Vagina (tissue), 2 donors: ENCODE results near the gene ZFP57. TPM values are rescaled to one million over a fixed set of nuclear protein-coding genes. Genes with fewer than 3 reads are reported as not detected.
A peak's percentile ranks its signal among the peaks of the same experiment; 100 is the strongest.

Experiments used
- DNase-seq, 2 donors: peaks; one replicate each; pipeline ENCODE4 v3.0.0-alpha.2; 2017; ENCODE audit errors: extremely low spot score in 2 of 2
- H3K27ac ChIP-seq: fragments of 200-600 bp; sonication (generic); one replicate; pipeline ENCODE4 v1.5.1; 2019
- H3K27me3 ChIP-seq: fragments of 200-600 bp; sonication (generic); one replicate; pipeline ENCODE4 v1.5.1; 2019
- H3K36me3 ChIP-seq, 2 donors: fragments of 200-600 bp; sonication (generic); one replicate each; pipeline ENCODE4 v1.5.1; 2017 to 2019
- H3K4me1 ChIP-seq: fragments of 200-600 bp; sonication (generic); one replicate; pipeline ENCODE4 v1.5.1; 2019
- H3K4me3 ChIP-seq, 2 donors: fragments of 200-600 bp; sonication (generic); 1 replicate in 1 of 2; 2 replicates in 1 of 2; pipeline ENCODE4 v1.5.1; 2016 to 2019
- H3K9me3 ChIP-seq: fragments of 200-600 bp; sonication (generic); one replicate; pipeline ENCODE4 v1.5.1; 2019
- POLR2A ChIP-seq, 2 donors: fragments of 450-650 bp; IDR thresholded peaks; one replicate each; pipeline ENCODE4 v1.6.1; 2017; ENCODE audit warnings: antibody characterized with exemption in 2 of 2, mild to moderate bottlenecking in 2 of 2, moderate library complexity in 2 of 2
- POLR2AphosphoS5 ChIP-seq, 2 donors: sonication (generic); formaldehyde crosslinking; IDR thresholded peaks; one replicate each; pipeline ENCODE4 v1.9.0; 2017; ENCODE audit warnings: antibody characterized with exemption in 2 of 2, mild to moderate bottlenecking in 2 of 2, low read depth in 1 of 2; ENCODE audit not compliant: insufficient read depth in 1 of 2
- intact Hi-C: fragments of 100-400 bp; cut with DNase I; formaldehyde crosslinking; loops from one replicate; pipeline ENCODE4 v1.15.1; 2023
- total RNA-seq: library from RNA; depleted of rRNA; stranded (reverse); fragments of >200 nt; gene quantifications from one replicate; pipeline ENCODE4 v1.2.3, GENCODE V29; 2016
- TF ChIP-seq, protein P1 (sequence below), 3 experiments: fragments of 450-650 bp in 2 of 3; fragments of 200-600 bp in 1 of 3; sonication (generic) in 1 of 3; IDR thresholded peaks; one replicate each; pipeline ENCODE4 v1.5.1; 2017 to 2019; ENCODE audit warnings: antibody characterized with exemption in 3 of 3, mild to moderate bottlenecking in 2 of 3, moderate library complexity in 2 of 3

Gene ZFP57
- total RNA-seq, 1 donor from 2014 or later, result 3.7 TPM

- TF ChIP-seq, protein P1, sequence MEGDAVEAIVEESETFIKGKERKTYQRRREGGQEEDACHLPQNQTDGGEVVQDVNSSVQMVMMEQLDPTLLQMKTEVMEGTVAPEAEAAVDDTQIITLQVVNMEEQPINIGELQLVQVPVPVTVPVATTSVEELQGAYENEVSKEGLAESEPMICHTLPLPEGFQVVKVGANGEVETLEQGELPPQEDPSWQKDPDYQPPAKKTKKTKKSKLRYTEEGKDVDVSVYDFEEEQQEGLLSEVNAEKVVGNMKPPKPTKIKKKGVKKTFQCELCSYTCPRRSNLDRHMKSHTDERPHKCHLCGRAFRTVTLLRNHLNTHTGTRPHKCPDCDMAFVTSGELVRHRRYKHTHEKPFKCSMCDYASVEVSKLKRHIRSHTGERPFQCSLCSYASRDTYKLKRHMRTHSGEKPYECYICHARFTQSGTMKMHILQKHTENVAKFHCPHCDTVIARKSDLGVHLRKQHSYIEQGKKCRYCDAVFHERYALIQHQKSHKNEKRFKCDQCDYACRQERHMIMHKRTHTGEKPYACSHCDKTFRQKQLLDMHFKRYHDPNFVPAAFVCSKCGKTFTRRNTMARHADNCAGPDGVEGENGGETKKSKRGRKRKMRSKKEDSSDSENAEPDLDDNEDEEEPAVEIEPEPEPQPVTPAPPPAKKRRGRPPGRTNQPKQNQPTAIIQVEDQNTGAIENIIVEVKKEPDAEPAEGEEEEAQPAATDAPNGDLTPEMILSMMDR (IDR thresholded peaks at IDR 0.05), result no peak
- no peak for TF ChIP-seq POLR2AphosphoS5 (IDR thresholded peaks at IDR 0.05; ENCODE audit: insufficient read depth in 1 of 2, low read depth in 1 of 2)
- no peak for TF ChIP-seq POLR2A (IDR thresholded peaks at IDR 0.05)
- H3K27me3 ChIP-seq, result no peaks in the 10 kb centered on the region
- H3K27ac ChIP-seq, result no peak within 1 kb of the TSS
- no peaks in the 10 kb centered on the region for H3K9me3 ChIP-seq
- no peaks in the 10 kb centered on the region for H3K36me3 ChIP-seq
- H3K4me1 ChIP-seq, result no peaks in the 10 kb centered on the region
- no peak within 1 kb of the TSS for H3K4me3 ChIP-seq
- DNase-seq, result no peak
- intact Hi-C loops, result no loop called here
Measured at GRCh38 chr6:29656798-29657197, 24.2 kb downstream of the ZFP57 start, which contains the start of gene MOG. Gene MOG, plus strand, starts transcription at chr6:29657092. Its CDS starts 118 bp downstream, at chr6:29657210.

GRCh38 chr6:29656157-29656556, 24.8 kb downstream of the ZFP57 start:
- intact Hi-C loops, result no loop called here
- H3K36me3 ChIP-seq, result no peaks in the 10 kb centered on the region
- H3K4me3 ChIP-seq, result no peak overlapping the region
- DNase-seq, result no peak
- H3K4me1 ChIP-seq, result no peaks in the 10 kb centered on the region
- H3K9me3 ChIP-seq, result no peaks in the 10 kb centered on the region
- H3K27me3 ChIP-seq, result no peaks in the 10 kb centered on the region
- H3K27ac ChIP-seq, result no peak overlapping the region
- TF ChIP-seq POLR2AphosphoS5 (IDR thresholded peaks at IDR 0.05; ENCODE audit: insufficient read depth in 1 of 2, low read depth in 1 of 2), result no peak

- intact Hi-C loops, result no loop called here
- no peak for DNase-seq
- TF ChIP-seq, protein P1 (IDR thresholded peaks at IDR 0.05), result no peak
- TF ChIP-seq POLR2A (IDR thresholded peaks at IDR 0.05), result no peak
- no peak for TF ChIP-seq POLR2AphosphoS5 (IDR thresholded peaks at IDR 0.05; ENCODE audit: insufficient read depth in 1 of 2, low read depth in 1 of 2)
- H3K4me3 ChIP-seq, result no peak overlapping the region
- H3K27ac ChIP-seq, result no peak overlapping the region
- no peaks in the 10 kb centered on the region for H3K4me1 ChIP-seq
- H3K9me3 ChIP-seq, result no peaks in the 10 kb centered on the region
- no peaks in the 10 kb centered on the region for H3K36me3 ChIP-seq
- no peaks in the 10 kb centered on the region for H3K27me3 ChIP-seq
Measured at GRCh38 chr6:29655658-29656057, 25.3 kb downstream of the ZFP57 start.

DNA sequence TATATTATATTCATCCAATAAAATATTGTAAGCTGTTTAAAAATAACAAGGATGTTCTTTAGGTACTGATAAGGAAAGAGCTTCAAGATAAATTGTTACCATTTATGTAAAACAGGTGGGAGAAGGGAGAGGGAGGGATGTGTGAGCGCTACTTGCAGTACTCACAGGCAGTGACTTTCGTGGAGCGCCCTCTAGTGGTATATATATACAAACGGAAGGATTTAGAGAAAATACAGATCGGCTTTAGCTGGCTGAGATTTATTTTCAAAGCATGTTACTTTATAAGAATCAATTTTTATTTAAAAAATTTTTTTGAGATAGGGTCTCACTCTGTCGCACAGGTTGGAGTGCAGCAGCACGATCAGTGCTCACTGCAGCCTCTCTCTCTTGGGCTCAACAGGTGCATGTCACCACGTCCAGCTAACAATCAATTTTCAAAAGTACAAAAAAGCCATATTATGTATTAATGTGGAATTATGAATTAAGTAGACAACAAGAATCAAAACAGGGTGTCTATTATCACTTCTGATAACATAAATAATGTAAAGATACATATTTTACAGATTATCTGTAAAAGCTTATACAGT, 27.4 kb downstream of the ZFP57 start:
- no peak overlapping the region for H3K4me3 ChIP-seq
- no peak for TF ChIP-seq POLR2AphosphoS5 (IDR thresholded peaks at IDR 0.05; ENCODE audit: insufficient read depth in 1 of 2, low read depth in 1 of 2)
- TF ChIP-seq, protein P1 (IDR thresholded peaks at IDR 0.05), result peak; percentile 18 to 59 (median 57)
- no peak for DNase-seq
- H3K4me1 ChIP-seq, result no peaks in the 10 kb centered on the region
- H3K9me3 ChIP-seq, result no peaks in the 10 kb centered on the region
- H3K27me3 ChIP-seq, result no peaks in the 10 kb centered on the region
- H3K36me3 ChIP-seq, result no peaks in the 10 kb centered on the region
- intact Hi-C loops, result no loop called here
- no peak overlapping the region for H3K27ac ChIP-seq

DNA sequence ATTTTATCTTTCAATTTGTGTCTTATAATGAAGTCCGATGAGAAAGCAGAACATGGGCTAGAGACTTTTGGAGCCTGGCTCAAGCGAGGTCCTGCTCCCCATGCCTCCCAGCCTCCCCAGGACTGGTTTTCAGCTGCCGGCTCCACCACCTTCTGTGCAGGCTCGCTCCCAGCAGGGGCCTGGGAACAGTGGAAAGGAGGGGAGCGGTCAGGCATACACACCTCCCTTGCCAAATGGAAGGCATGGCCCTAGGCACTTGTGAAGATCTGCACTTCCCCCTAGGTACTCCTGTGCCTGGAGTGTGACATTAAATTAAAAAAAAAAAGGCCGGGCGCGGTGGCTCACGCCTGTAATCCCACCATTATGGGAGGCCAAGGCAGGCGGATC, 28.8 kb downstream of the ZFP57 start:
- H3K36me3 ChIP-seq, result no peaks in the 10 kb centered on the region
- H3K27ac ChIP-seq, result no peak overlapping the region
- no peaks in the 10 kb centered on the region for H3K4me1 ChIP-seq
- no peak for DNase-seq
- intact Hi-C loops, result no loop called here
- TF ChIP-seq POLR2AphosphoS5 (IDR thresholded peaks at IDR 0.05; ENCODE audit: insufficient read depth in 1 of 2, low read depth in 1 of 2) (no peak), POLR2A (IDR thresholded peaks at IDR 0.05) (no peak)
- TF ChIP-seq, protein P1 (IDR thresholded peaks at IDR 0.05), result no peak
- no peak overlapping the region for H3K4me3 ChIP-seq
- no peaks in the 10 kb centered on the region for H3K27me3 ChIP-seq
- H3K9me3 ChIP-seq, result no peaks in the 10 kb centered on the region
